Stimulated activated naive CD8-positive, alpha-beta T cell treated with anti-CD3 and anti-CD28 coated beads, Interleukin-15, amount 100 ng/mL, for 72 hours (primary cell): ENCODE measurements around the gene ASTN2.
"Not testable (repeated sequence)": the region's sequence is repeated elsewhere in the genome, so short reads cannot be mapped to it uniquely, and the experiment has no call there.

Experiments used
- ATAC-seq: fragments of 150-1000 bp; cut with Tn5 transposase; 2 replicates; pipeline ENCODE4 v1.10.0; 2021; ENCODE audit warnings: mild to moderate bottlenecking, moderate library complexity
- DNase-seq, 2 donors: peaks; one replicate each; pipeline ENCODE4 v3.0.0; 2021 to 2022
- H3K27ac Mint-ChIP-seq, 2 donors: one replicate each; pipeline ENCODE4 v1.8.0; 2022; ENCODE audit warnings: mild to moderate bottlenecking in 2 of 2, mixed read lengths in 2 of 2, moderate library complexity in 2 of 2
- H3K27me3 Mint-ChIP-seq: one replicate; pipeline ENCODE4 v1.8.0; 2022; ENCODE audit warnings: mixed read lengths
- H3K4me1 Mint-ChIP-seq: one replicate; pipeline ENCODE4 v1.8.0; 2022; ENCODE audit warnings: mild to moderate bottlenecking, mixed read lengths
- H3K4me3 Mint-ChIP-seq, 2 donors: one replicate each; pipeline ENCODE4 v1.8.0; 2022; ENCODE audit warnings: mild to moderate bottlenecking in 2 of 2, mixed read lengths in 2 of 2, moderate library complexity in 1 of 2
- H3K9me3 Mint-ChIP-seq, 2 donors: one replicate each; pipeline ENCODE4 v1.8.0; 2022; ENCODE audit warnings: mixed read lengths in 2 of 2

Gene ASTN2

DNA sequence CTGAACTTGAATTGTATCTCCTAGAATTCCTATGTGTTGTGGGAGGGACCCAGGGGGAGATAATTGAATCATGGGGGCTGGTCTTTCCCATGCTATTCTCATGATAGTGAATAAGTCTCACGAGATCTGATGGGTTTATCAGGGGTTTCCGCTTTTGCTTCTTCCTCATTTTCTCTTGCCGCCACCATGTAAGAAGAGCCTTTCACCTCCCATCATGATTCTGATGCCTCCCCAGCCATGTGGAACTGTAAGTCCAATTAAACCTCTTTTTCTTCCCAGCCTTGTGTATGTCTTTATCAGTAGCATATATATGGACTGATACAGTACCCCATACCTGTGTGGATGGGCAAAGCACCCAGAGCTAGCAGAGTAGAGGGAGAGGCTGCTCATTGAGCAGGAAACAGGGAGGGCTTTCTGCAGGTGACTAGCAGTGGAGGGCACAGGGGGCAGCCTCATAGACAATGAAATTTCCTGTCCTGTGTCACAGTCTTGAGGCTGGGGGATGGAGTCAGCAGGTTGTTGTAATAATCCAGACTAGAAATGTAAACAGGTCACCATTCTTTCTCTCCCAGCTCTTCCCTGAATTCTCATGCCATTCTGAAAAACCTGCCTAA is 496.9 kb downstream of the ASTN2 start:
- H3K4me1 Mint-ChIP-seq, ATAC-seq, DNase-seq, H3K27ac Mint-ChIP-seq, H3K4me3 Mint-ChIP-seq, H3K27me3 Mint-ChIP-seq, H3K9me3 Mint-ChIP-seq: not testable (repeated sequence)

DNA sequence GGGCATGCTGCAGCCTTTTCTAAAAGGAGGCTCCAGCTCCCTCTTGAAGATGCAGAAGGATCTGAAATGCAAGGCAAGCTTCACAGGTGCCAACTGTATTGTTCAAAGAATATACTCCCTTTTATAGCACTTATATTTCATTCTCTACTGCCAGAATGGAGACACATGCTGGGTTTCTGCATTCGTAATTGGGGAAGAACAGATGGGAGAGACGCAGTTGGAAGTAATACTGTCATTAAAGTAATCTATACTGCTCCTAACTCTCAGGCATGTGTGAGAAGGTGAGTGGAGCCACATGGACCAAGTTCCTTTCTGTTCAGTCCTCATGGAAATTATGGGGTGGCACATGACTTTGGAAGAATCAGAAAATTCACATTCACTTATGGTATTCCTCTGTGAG is 501.3 kb downstream of the ASTN2 start:
- peaks cover 5% of the 10 kb centered on the region for H3K27me3 Mint-ChIP-seq
- DNase-seq (no peak), ATAC-seq (no peak)
- no peaks in the 10 kb centered on the region for H3K4me1 Mint-ChIP-seq
- no peak overlapping the region for H3K27ac Mint-ChIP-seq
- H3K4me3 Mint-ChIP-seq = no peak overlapping the region
- peaks cover 7% of the 10 kb centered on the region in 2 donors for H3K9me3 Mint-ChIP-seq

DNA sequence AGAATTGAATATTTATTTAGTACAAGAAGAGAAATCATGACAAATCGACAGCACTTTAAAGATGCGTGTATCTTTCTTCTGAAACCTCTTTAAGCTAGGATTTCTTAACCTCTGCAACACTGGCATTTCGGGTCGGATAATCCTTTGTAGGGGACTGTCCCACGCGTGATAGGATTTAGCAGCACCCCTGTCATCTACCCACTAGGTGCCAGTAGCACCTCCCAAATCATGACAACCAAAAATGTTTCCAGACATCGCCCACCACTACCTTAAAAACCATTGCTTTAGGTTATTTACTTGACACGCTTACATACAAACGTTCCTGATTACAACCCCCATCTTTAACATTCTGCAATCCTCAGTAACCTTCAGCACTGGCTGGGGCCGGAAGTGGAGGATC is 504.7 kb downstream of the ASTN2 start:
- DNase-seq = no peak
- Mint-ChIP-seq H3K27ac (no peak overlapping the region), H3K9me3 (no peaks in the 10 kb centered on the region), H3K27me3 (peaks cover 8% of the 10 kb centered on the region), H3K4me1 (no peaks in the 10 kb centered on the region), H3K4me3 (no peak overlapping the region)
- ATAC-seq = no peak

DNA sequence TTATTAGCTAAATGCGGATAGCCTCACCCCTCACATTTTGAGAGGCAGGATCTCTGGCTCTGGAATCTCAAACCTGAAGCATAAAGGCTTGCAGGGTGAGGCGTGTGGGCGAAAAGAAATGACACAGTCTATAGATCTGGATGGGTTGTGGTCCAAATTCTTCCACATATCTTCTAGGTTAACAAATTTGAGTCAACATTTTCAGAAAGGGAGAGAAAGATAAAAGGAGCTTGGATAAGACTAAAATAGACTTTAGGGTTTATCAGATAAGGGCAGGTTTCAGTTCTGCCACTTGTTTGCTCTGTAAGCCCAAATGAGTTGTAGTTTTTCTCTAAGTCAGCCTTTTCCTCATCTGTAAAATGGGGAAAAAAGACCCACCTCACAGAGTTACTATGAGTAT is 506.9 kb downstream of the ASTN2 start:
- Mint-ChIP-seq H3K27ac (no peak overlapping the region), H3K27me3 (peaks cover 8% of the 10 kb centered on the region), H3K4me3 (no peak overlapping the region), H3K4me1 (no peaks in the 10 kb centered on the region), H3K9me3 (peaks cover 0 to 4% of the 10 kb centered on the region in 2 donors)
- ATAC-seq (no peak), DNase-seq (no peak)

DNA sequence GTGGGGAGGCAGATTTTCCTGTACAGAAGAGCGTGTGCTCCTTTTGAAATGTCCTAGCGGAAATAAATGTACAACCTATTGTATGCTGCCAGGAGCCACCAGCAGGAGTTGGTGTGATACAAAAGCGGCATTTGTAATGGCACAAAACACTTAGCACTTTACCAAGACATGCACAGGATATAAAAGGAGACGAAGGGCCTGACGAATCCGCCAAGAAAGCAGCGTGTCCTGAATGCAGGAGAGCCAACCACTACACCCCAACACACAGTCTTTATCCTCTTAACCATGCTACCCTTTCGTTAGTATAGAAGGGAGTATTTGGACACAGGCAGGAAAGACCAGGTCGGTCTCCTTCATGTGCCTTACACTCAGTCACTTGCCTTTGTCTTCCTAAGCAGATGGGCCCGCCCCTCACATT is 509.7 kb downstream of the ASTN2 start:
- no peak for DNase-seq
- H3K9me3 Mint-ChIP-seq = peaks cover 7 to 16% of the 10 kb centered on the region in 2 donors
- H3K4me3 Mint-ChIP-seq = no peak overlapping the region
- no peak overlapping the region for H3K27ac Mint-ChIP-seq
- H3K27me3 Mint-ChIP-seq = peaks cover 8% of the 10 kb centered on the region
- no peaks in the 10 kb centered on the region for H3K4me1 Mint-ChIP-seq
- no peak for ATAC-seq

DNA sequence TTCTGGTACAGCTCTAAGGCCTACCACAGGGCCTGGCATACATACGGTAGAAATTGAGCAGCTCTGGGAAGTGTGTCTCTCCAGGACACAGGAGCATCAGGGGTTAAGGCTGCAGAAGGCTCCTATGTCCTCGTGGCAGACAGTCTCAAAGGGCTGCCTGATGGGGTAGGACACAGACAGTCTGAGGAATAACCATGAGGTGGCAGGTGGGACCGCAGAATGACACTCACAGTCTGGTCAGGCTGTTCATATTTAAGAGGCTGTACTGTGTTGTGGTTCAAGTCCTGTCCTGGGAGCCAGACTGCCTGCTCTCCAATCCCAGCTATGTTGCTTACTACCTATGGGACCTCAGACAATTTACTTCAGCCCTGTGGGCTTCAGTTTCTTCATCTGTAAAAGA is 510.7 kb downstream of the ASTN2 start:
- H3K27ac Mint-ChIP-seq = no peak overlapping the region
- DNase-seq (no peak), ATAC-seq (no peak)
- H3K9me3 Mint-ChIP-seq = peaks cover 17 to 26% of the 10 kb centered on the region in 2 donors
- H3K4me3 Mint-ChIP-seq = no peak overlapping the region
- peaks cover 8% of the 10 kb centered on the region for H3K27me3 Mint-ChIP-seq
- no peaks in the 10 kb centered on the region for H3K4me1 Mint-ChIP-seq

DNA sequence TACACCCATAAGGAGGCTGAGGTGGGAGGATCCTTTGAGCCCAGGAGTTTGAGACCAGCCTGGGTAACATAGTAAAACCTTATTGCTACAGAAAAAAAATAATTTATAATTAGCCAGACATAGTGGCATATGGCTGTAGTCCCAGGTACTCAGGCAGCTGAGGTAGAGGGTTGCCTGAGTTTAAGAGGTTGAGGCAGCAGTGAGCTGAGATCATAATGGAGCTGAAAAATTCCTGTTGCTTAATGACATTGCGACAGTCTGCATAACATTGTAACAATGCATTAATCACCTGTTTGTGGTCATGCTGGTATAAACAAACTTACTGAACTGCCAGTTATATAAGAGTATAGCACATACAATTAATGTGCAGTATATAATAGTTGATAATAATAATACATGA is 513.6 kb downstream of the ASTN2 start:
- Mint-ChIP-seq H3K4me1 (no peaks in the 10 kb centered on the region), H3K27ac (no peak overlapping the region), H3K27me3 (no peaks in the 10 kb centered on the region), H3K9me3 (peaks cover 18 to 29% of the 10 kb centered on the region in 2 donors), H3K4me3 (no peak overlapping the region)
- ATAC-seq (no peak), DNase-seq (no peak)

DNA sequence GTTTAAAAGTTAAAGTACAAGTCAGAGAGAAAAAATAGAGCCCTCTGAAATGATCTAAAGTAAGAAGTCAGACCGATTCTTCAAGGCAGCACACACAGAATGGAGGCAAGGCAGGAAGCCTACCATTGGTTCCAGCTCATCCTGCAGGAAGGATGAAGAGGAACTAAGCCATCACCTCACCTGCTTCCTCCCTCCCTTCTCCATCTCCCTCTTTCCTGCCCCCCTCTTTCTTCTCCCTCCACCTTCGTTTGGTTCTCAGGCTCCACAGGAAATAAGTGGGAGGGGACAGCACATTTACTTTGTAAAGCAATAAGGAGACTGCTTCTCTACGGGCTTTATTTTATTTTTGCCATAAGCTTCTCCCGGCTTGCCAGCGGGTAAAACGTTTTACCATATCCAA is 514.3 kb downstream of the ASTN2 start:
- Mint-ChIP-seq H3K9me3 (peaks cover 18 to 29% of the 10 kb centered on the region in 2 donors), H3K27ac (no peak overlapping the region), H3K27me3 (no peaks in the 10 kb centered on the region), H3K4me3 (no peak overlapping the region), H3K4me1 (no peaks in the 10 kb centered on the region)
- no peak for DNase-seq
- no peak for ATAC-seq

DNA sequence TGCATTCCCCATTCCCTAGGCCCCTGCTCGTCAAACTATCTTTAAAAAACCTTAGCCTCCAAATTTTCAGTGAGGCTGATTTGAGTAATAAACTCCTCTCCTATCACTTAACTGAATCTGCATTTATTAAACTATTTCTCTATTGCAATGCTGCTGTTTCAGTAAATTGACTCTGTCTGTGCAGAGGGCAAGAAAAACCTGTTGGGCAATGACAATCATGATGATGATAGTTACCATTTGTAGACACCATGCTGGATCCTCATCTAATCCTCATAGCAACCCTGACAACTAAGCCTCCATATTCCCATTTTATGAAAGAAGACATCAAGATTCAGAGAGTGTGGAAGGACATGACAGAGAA is 514.9 kb downstream of the ASTN2 start:
- Mint-ChIP-seq H3K4me1 (no peaks in the 10 kb centered on the region), H3K4me3 (no peak overlapping the region), H3K27ac (no peak overlapping the region), H3K27me3 (no peaks in the 10 kb centered on the region), H3K9me3 (peaks cover 18 to 29% of the 10 kb centered on the region in 2 donors)
- ATAC-seq (no peak), DNase-seq (no peak)

DNA sequence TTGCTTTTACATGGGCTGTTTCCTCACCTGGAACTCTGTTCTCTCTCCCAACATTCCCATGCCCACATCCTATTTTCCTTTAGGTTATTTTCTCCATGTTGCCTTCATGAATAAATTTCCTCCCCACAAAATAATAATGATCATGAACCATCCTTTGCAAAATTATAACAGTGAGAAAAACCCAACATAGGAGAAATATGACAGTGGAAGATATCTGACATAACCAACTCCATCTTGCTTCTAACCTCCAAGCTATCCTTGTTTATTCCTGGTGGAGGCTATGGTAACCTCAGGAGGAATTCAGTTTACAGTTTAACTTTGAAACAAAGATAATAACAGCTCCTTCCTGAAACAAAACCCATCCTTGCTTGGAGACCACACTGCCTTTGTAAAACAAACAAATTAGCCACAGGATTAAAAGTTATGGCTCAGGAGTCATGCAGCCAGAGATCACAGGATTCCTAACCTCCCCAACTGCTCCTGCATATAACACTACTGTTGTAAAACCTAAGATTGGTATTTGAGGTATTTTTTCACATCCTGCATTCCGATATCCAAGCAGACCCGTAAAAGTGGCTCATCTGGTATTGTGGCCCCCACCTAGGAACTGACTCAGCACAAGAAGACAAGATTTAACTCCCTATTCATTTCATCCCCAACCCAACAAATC is 515.4 kb downstream of the ASTN2 start:
- DNase-seq = no peak
- Mint-ChIP-seq H3K27me3 (no peaks in the 10 kb centered on the region), H3K27ac (no peak overlapping the region), H3K4me1 (no peaks in the 10 kb centered on the region), H3K4me3 (no peak overlapping the region), H3K9me3 (peaks cover 18 to 29% of the 10 kb centered on the region in 2 donors)
- ATAC-seq = no peak

DNA sequence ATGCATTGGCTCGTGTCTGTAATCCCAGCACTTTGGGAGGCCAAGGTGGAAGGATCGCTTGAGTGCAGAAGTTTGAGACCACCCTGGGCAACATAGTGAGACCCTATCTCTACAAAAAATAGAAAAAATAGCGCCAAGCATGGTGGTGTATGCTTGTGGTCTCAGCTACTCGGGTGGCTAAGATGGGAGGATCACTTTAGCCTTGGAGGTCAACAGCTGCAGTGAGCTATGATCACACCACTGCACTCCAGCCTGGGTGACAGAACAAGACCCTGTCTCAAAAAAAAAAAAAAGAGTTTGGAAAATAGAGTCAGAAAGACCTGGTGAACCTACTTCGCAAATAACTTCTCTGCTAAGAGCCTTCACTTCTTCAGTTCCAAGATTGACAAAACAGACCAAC is 516.7 kb downstream of the ASTN2 start:
- H3K4me3 Mint-ChIP-seq, H3K27me3 Mint-ChIP-seq: not testable (repeated sequence)

DNA sequence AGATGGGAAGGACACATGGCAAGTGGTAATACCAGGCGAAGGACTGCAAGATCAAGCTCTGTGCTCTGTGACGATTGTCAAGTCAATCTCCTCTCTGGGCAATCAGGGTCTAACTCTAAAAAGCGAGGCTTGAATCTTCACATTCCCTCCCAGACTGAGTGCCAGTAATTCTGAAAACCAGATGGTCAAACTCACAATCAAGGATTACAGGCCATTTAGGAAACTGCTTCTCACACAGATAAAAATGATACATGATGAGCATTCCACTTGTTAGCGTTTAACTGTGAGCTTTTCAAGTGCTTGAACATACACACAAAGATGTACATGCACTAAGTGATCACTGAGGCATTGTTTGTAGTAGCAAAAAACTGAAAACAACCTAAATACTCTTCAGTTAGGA is 517.7 kb downstream of the ASTN2 start:
- Mint-ChIP-seq H3K4me1 (no peaks in the 10 kb centered on the region), H3K27me3 (no peaks in the 10 kb centered on the region), H3K27ac (no peak overlapping the region), H3K9me3 (peaks cover 18 to 26% of the 10 kb centered on the region in 2 donors), H3K4me3 (no peak overlapping the region)
- DNase-seq = no peak
- no peak for ATAC-seq

More for the DNA sequence above, 516.7 kb downstream of the ASTN2 start:
- H3K9me3 Mint-ChIP-seq = peaks cover 18 to 32% of the 10 kb centered on the region in 2 donors
- not testable (repeated sequence) for H3K27ac Mint-ChIP-seq, H3K4me1 Mint-ChIP-seq, DNase-seq, ATAC-seq

DNA sequence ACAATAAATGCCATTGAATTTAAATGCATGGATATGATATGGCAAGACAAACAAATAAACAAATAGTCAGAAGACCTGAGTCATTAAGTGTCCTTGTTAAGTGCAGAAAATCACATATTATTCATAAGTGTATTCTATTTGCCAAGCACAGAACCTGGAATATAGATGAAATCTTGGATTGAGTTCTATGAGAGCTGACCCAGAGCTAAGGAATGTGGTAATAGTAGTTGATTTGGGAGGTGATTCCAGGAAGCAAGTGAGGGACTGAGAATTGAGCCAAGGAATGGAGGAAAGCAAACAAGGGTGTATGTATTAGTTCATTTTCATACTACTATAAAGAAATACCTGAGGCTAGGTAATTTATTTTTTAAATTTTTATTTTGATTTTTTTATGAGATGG is 518.9 kb downstream of the ASTN2 start:
- Mint-ChIP-seq H3K27ac (no peak overlapping the region), H3K9me3 (peaks cover 16 to 26% of the 10 kb centered on the region in 2 donors), H3K4me3 (no peak overlapping the region), H3K4me1 (no peaks in the 10 kb centered on the region), H3K27me3 (no peaks in the 10 kb centered on the region)
- no peak for DNase-seq
- ATAC-seq = no peak

DNA sequence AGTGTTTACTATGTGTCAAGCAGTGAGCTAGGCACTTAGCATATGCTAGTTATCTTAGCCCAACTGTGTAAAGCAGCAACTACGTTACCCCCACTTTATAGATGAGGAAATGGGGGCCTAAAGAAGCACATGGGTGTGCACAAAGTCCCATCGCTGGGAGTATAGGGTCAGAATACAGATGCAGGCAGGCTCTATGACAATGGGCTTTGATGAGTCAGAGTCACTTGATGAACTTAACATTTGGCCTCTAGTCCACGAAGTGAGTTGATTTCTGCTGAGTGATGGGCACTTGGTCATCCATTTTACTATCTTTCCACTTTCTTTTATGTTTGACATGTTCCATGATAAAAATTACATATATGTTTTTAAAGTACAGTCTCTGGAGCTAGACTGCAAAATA is 523.4 kb downstream of the ASTN2 start:
- Mint-ChIP-seq H3K4me1 (no peaks in the 10 kb centered on the region), H3K27me3 (no peaks in the 10 kb centered on the region), H3K4me3 (no peak overlapping the region), H3K27ac (no peak overlapping the region), H3K9me3 (peaks cover 0 to 5% of the 10 kb centered on the region in 2 donors)
- ATAC-seq = no peak
- no peak for DNase-seq

DNA sequence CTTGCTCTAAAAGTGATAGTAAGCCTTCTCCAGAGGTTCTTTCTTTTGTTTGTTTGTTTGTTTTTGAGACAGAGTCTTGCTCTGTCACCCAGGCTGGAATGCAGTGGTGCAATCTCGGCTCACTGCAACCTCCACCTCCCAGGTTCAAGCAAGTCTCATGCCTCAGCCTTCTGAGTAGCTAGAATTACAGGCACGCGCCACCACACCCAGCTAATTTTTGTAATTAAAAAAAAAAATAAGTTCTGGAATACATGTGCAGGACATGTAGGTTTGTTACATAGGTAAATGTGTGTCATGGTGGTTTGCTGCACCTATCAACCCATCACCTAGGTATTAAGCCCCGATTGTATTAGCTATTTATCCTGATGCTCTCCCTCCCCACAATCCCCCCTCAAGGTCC is 526.4 kb downstream of the ASTN2 start:
- ATAC-seq = not testable (repeated sequence)

DNA sequence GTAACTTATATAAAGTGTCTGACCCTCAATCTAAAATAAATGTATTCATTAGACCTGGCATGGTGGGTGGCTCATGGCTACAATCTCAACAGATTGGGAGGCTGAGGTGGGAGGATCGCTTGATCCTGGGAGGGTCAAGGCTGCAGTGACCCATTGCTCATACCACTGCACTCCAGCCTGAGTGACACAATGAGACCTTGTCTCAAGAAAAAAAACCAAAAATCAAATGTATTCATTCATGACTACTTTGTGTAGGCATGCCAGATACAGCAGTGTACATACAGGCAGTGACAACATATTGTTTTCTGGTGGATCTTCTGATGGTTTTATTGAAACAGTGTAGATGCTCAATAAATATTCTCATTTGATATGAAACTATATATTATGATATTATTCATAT is 526.8 kb downstream of the ASTN2 start:
- H3K4me3 Mint-ChIP-seq = no peak overlapping the region

More for the DNA sequence above, 526.4 kb downstream of the ASTN2 start:
- H3K4me3 Mint-ChIP-seq, H3K9me3 Mint-ChIP-seq, H3K4me1 Mint-ChIP-seq, H3K27ac Mint-ChIP-seq, H3K27me3 Mint-ChIP-seq, DNase-seq: not testable (repeated sequence)

DNA sequence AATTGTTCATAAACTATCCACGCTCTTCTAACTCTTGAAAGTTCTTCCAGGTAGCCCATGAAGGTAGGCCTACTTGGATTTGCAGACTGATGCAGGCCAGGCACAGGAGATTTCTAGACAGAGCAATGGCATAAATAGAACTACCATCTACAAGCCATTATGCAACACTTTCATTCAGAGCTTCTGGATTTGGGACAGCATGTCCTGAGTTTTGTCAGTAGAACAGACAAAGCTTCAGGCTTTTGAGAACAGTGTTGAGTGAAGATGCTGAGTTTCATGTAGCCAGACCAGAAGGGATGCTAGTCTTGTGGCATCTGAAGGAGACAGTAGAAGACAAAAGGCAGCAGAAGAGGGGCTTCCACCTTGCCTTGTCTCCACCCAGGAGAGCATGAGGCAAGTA is 531.2 kb downstream of the ASTN2 start:
- Mint-ChIP-seq H3K9me3 (peaks cover 0 to 7% of the 10 kb centered on the region in 2 donors), H3K4me1 (no peaks in the 10 kb centered on the region)

More for the DNA sequence above, 526.8 kb downstream of the ASTN2 start:
- Mint-ChIP-seq H3K9me3 (no peaks in the 10 kb centered on the region), H3K4me1 (no peaks in the 10 kb centered on the region), H3K27me3 (no peaks in the 10 kb centered on the region), H3K27ac (no peak overlapping the region)
- no peak for ATAC-seq
- no peak for DNase-seq

More for the DNA sequence above, 531.2 kb downstream of the ASTN2 start:
- Mint-ChIP-seq H3K27ac (no peak overlapping the region), H3K27me3 (no peaks in the 10 kb centered on the region), H3K4me3 (no peak overlapping the region)
- no peak for ATAC-seq
- no peak for DNase-seq
